ENCODE results near the gene OR52D1. TPM values are rescaled to one million over a fixed set of nuclear protein-coding genes. Genes with fewer than 3 reads are reported as not detected.

Gene OR52D1
- total and polyA plus RNA-seq, 2 of the 8 experiments (the other 6 are each of a cell fraction or from before 2014, with no cell fraction given) = not detected

- TF ChIP-seq CHD7 (IDR thresholded peaks at IDR 0.05; ENCODE audit: insufficient replicate concordance, low read length) = no peak
- TF ChIP-seq CEBPB (IDR thresholded peaks at IDR 0.05; ENCODE audit: low read depth, low read length) = no peak
- TF ChIP-seq CREB1 (IDR thresholded peaks at IDR 0.05) = no peak
- no peak for TF ChIP-seq ATF3 (IDR thresholded peaks at IDR 0.05; ENCODE audit: insufficient read depth, low read depth, low read length)
- no peak for TF ChIP-seq CBX5 (IDR thresholded peaks at IDR 0.05; ENCODE audit: low read depth, low read length)
- TF ChIP-seq RAD21 (IDR thresholded peaks at IDR 0.05 in 1 of 2, conservative IDR thresholded peaks at IDR 0.05 in 1 of 2; ENCODE audit: low read depth in 2 of 2, low read length in 2 of 2) = no peak
- TF ChIP-seq POU5F1 (IDR thresholded peaks at IDR 0.05; ENCODE audit: low read depth, low read length) = no peak
- no peak for TF ChIP-seq BCL11A (IDR thresholded peaks at IDR 0.05; ENCODE audit: low read depth in 2 of 2, low read length in 2 of 2)
These were observed 2.1 kb upstream of the OR52D1 start (continued) for GRCh38 chr11:5486421-5486820.
